NB4 (cell line): Measurements from ENCODE around the gene FAN1.
A peak's percentile ranks its signal among the peaks of the same experiment; 100 is the strongest.

Experiments used
- DNase-seq: peaks from one replicate; pipeline ENCODE4 v3.0.0; 2010; ENCODE audit warnings: low read depth
- H3K4me3 ChIP-seq: one replicate; pipeline ENCODE4 v1.5.1; 2011; ENCODE audit warnings: mild to moderate bottlenecking, low read depth, low read length, moderate library complexity
- MYC ChIP-seq: IDR thresholded peaks from 2 replicates; pipeline ENCODE4 v1.6.1; 2011; ENCODE audit warnings: low read depth, low read length
- POLR2A ChIP-seq: IDR thresholded peaks from 2 replicates; pipeline ENCODE4 v1.6.1; 2011; ENCODE audit warnings: mild to moderate bottlenecking; ENCODE audit not compliant: insufficient read length; ENCODE audit errors: extremely low read depth
- TF ChIP-seq, protein P1 (sequence below): IDR thresholded peaks from 2 replicates; pipeline ENCODE4 v1.6.1; 2011; ENCODE audit warnings: low read depth, low read length
- TF ChIP-seq, protein P2 (sequence below): IDR thresholded peaks from one replicate; pipeline ENCODE4 v1.5.1; 2012; ENCODE audit warnings: low read depth, low read length

FAN1 gene

DNA sequence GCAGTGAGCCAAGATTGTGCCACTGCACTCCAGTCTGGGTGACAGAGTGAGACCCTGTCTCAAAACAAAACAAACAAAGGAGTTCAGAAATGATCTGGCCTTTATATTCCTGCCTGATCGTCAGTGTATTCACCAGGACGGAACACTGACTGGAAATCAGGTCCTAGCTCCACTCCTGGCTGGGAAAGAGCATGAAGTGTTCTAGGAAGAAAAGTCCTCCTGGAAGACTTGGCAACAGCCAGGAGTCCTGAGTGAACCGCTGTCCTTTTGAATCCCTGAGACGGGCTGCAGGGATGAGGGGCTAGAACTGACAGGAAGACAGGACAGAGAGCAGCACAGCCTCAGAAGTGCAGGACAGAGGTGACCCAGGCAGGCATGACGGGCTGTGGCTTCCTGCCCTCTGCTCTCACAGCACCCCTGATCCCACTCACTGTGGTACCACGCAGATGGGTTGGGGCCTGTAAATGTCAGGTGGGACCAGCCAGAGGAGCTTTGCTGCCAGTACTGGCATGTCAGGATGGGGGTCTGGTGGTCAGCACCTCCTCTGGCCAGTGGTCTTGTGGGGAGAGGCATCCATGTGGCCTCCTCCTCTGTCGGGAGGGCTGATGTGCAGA is 23.5 kb downstream of the FAN1 start:
- TF ChIP-seq POLR2A, result no peak
- TF ChIP-seq, protein P1, sequence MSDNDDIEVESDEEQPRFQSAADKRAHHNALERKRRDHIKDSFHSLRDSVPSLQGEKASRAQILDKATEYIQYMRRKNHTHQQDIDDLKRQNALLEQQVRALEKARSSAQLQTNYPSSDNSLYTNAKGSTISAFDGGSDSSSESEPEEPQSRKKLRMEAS, result no peak
- TF ChIP-seq, protein P2, sequence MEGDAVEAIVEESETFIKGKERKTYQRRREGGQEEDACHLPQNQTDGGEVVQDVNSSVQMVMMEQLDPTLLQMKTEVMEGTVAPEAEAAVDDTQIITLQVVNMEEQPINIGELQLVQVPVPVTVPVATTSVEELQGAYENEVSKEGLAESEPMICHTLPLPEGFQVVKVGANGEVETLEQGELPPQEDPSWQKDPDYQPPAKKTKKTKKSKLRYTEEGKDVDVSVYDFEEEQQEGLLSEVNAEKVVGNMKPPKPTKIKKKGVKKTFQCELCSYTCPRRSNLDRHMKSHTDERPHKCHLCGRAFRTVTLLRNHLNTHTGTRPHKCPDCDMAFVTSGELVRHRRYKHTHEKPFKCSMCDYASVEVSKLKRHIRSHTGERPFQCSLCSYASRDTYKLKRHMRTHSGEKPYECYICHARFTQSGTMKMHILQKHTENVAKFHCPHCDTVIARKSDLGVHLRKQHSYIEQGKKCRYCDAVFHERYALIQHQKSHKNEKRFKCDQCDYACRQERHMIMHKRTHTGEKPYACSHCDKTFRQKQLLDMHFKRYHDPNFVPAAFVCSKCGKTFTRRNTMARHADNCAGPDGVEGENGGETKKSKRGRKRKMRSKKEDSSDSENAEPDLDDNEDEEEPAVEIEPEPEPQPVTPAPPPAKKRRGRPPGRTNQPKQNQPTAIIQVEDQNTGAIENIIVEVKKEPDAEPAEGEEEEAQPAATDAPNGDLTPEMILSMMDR, result no peak
- no peak for TF ChIP-seq MYC
- no peak overlapping the region for H3K4me3 ChIP-seq
- no peak for DNase-seq

DNA sequence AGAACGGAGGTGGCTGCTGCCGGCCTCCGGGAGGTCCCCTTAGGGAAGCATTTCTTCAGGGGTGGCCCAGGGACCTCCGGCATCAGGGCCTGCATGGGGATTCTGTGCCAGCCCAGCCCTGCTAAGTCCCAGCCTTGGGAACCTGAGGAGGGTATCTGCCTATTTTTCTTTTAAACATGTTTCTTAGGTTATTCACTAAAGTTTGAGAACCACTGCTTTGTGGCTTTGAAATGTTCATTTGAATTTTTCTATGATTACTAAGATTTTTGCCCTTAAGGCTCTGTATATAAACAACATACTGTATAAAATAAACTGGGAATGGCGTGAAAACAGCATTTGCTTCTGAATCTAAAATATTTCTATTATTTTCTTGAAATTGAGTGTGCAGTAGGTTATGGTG is 24.4 kb downstream of the FAN1 start:
- TF ChIP-seq, protein P2, result no peak
- TF ChIP-seq, protein P1, result no peak
- no peak for TF ChIP-seq MYC
- TF ChIP-seq POLR2A, result no peak
- H3K4me3 ChIP-seq, result no peak overlapping the region
- no peak for DNase-seq

DNA sequence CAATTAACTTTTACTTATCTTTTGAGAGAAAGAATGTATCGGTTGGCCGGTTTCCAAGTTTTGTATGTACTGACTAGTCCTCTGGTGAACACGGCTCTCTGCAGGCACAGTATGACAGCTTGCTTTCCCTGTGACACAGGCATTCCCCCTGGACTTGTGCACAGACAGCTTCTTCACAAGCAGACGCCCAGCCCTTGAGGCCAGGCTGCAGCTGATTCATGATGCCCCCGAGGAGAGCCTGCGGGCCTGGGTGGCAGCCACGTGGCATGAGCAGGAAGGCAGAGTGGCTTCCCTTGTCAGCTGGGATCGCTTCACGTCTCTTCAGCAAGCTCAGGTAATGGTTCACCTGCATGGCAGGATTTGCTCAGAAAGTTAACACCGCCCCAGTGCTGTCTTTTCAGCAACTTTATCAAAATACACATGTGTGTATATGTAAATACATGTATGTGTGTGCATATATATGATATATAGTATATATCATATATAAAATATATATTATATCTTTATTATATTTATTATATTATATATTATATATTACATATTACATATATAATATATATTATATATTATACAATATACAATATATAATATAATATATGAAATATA is 25.5 kb downstream of the FAN1 start:
- TF ChIP-seq MYC, result no peak
- TF ChIP-seq, protein P2, result no peak
- peak; percentile 8 for DNase-seq
- H3K4me3 ChIP-seq, result no peak overlapping the region

DNA sequence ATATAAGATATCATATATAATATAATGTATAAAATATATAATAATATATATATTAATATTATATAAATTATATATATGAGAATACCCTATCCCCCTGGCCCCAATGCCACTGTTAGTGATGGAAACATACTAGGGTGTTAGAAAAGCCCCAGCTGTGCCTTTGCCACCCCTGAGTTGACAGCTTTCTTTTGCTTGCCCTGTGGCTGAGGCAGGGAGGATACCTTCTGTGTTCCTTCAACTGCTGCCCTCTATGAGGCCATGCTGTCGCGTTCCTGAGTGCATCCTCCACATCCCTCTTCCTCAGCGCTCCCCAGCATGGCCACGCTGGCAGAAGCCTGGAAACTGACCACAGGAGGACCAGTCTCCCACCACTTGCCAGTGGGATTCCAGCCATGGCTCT is 26.3 kb downstream of the FAN1 start:
- no peak for DNase-seq
- TF ChIP-seq, protein P1, result no peak
- TF ChIP-seq MYC, result no peak
- no peak overlapping the region for H3K4me3 ChIP-seq

DNA sequence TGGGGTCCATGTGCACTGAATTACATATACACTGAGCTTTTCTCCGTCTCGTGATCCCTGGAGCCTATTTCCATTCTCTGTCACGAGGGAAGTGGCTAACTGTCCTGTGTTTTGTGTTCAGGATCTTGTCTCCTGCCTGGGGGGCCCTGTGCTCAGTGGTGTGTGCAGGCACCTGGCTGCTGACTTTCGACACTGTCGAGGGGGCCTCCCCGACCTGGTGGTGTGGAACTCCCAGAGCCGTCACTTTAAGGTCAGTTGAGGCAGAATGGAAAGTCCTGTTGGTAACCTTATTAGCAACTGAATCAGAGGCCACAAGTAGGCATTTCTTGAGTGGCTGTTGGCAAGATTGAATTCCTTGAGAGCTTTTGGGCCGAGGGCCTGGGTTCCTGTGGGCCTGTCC is 26.7 kb downstream of the FAN1 start:
- DNase-seq, result no peak
- TF ChIP-seq, protein P1, result no peak
- TF ChIP-seq POLR2A (no peak), MYC (no peak)
- TF ChIP-seq, protein P2, result no peak
- no peak overlapping the region for H3K4me3 ChIP-seq

DNA sequence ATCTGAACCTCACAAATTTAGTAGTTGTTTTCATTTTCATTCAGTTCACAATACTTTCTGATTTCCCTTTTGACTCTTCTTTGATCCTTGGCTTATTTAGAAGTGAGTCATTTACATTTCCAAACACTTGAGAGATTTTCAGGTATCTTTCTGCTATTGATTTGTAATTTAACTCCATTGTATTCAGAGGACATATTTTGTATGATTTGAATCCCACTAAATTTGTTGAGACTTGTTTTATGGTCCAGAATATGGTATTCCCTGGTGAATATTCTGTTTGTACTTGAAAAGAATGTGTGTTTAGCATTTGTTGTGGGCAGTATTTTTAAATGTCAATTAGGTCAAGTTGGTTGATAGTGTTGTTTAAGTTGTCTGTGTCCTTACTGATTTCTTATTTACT is 29.6 kb downstream of the FAN1 start:
- DNase-seq, result no peak
- TF ChIP-seq, protein P1, result no peak
- TF ChIP-seq POLR2A (no peak), MYC (no peak)
- TF ChIP-seq, protein P2, result no peak
- no peak overlapping the region for H3K4me3 ChIP-seq
